ENCODE results near the gene ZNF385B. TPM values are rescaled to one million over a fixed set of nuclear protein-coding genes. Genes with fewer than 3 reads are reported as not detected.

The ZNF385B gene
- total RNA-seq, 4 donors from 2014 or later: 2.2 to 5.0 (median 4.0) TPM

- intact Hi-C loops (cut with DNase I): no loop called here
- Histone ChIP-seq H3K27me3 (peaks cover 0 to 21% (median 0%) of the 10 kb centered on the region in 4 donors), H3K27ac (replicated peaks in 1 of 4) (peak overlapping the region; percentile 79 to 86 (median 82)), H3K4me1 (peaks cover 7 to 44% (median 35%) of the 10 kb centered on the region in 4 donors), H3K36me3 (no peaks in the 10 kb centered on the region), H3K9me3 (no peaks in the 10 kb centered on the region), H3K4me3 (peak overlapping the region; percentile 67 to 79 (median 70))
- no peak for DNase-seq (ENCODE audit: extremely low spot score)
- WGBS: 17% methylated on average over 25 of the region's 34 CpGs
- TF ChIP-seq POLR2AphosphoS5 (IDR thresholded peaks at IDR 0.05) (no peak), POLR2A (IDR thresholded peaks at IDR 0.05; ENCODE audit: low read depth) (no peak), EP300 (IDR thresholded peaks at IDR 0.05) (no peak)
- TF ChIP-seq, protein P1, sequence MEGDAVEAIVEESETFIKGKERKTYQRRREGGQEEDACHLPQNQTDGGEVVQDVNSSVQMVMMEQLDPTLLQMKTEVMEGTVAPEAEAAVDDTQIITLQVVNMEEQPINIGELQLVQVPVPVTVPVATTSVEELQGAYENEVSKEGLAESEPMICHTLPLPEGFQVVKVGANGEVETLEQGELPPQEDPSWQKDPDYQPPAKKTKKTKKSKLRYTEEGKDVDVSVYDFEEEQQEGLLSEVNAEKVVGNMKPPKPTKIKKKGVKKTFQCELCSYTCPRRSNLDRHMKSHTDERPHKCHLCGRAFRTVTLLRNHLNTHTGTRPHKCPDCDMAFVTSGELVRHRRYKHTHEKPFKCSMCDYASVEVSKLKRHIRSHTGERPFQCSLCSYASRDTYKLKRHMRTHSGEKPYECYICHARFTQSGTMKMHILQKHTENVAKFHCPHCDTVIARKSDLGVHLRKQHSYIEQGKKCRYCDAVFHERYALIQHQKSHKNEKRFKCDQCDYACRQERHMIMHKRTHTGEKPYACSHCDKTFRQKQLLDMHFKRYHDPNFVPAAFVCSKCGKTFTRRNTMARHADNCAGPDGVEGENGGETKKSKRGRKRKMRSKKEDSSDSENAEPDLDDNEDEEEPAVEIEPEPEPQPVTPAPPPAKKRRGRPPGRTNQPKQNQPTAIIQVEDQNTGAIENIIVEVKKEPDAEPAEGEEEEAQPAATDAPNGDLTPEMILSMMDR (IDR thresholded peaks at IDR 0.05): no peak
Observed at GRCh38 chr2:179860255-179861026, 971 bp downstream of the ZNF385B start.

- 72% methylated on average over 1 of the region's 1 CpG for WGBS
- Histone ChIP-seq H3K4me3 (peak overlapping the region; percentile 67 to 79 (median 70)), H3K4me1 (peaks cover 7 to 45% (median 37%) of the 10 kb centered on the region in 4 donors), H3K36me3 (no peaks in the 10 kb centered on the region), H3K27me3 (peaks cover 0 to 21% (median 0%) of the 10 kb centered on the region in 4 donors), H3K27ac (replicated peaks in 1 of 4) (peak overlapping the region; percentile 79 to 86 (median 82)), H3K9me3 (no peaks in the 10 kb centered on the region)
- intact Hi-C loops (cut with DNase I): no loop called here
- no peak for TF ChIP-seq POLR2A (IDR thresholded peaks at IDR 0.05; ENCODE audit: low read depth)
- TF ChIP-seq POLR2AphosphoS5 (IDR thresholded peaks at IDR 0.05): no peak
- DNase-seq (ENCODE audit: extremely low spot score): no peak
Observed at GRCh38 chr2:179859523-179859922, 1.9 kb downstream of the ZNF385B start.

- peaks cover 0 to 21% (median 0%) of the 10 kb centered on the region in 4 donors for H3K27me3 ChIP-seq
- H3K4me1 ChIP-seq: peaks cover 7 to 42% (median 32%) of the 10 kb centered on the region in 4 donors
- H3K27ac ChIP-seq (replicated peaks in 1 of 4): peak overlapping the region in 3 of 4 donors; percentile 7 to 39 (median 22)
- no peaks in the 10 kb centered on the region for H3K36me3 ChIP-seq
- no peak overlapping the region for H3K4me3 ChIP-seq
- no peak for DNase-seq (ENCODE audit: extremely low spot score)
- intact Hi-C loops (cut with DNase I): no loop called here
- 57% methylated on average over 4 of the region's 4 CpGs for WGBS
- TF ChIP-seq POLR2A (IDR thresholded peaks at IDR 0.05; ENCODE audit: low read depth): no peak
- TF ChIP-seq POLR2AphosphoS5 (IDR thresholded peaks at IDR 0.05): no peak
- TF ChIP-seq EP300 (IDR thresholded peaks at IDR 0.05): no peak
- TF ChIP-seq, protein P1 (IDR thresholded peaks at IDR 0.05): no peak
- no peaks in the 10 kb centered on the region for H3K9me3 ChIP-seq
Observed at GRCh38 chr2:179857236-179857635, 4.2 kb downstream of the ZNF385B start.

DNA sequence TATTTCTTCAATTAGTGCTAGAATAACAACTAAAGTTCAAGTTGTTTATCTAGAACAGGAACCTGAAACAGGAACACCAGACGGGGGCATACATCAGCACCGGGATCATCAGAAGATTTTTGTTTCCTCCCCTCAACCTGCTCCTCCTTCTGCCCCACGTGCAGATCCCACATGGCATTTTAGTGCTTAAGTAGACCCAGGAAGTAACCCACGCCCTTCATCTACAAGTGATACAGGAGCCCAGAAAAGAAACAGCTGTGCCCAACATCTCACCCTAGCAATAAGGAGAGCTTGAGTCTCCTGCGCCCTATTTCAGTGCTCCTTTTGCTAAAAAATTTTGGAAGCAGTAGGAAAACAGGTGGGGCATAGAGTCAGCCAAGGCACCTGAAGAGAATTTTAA, 5.2 kb downstream of the ZNF385B start:
- Histone ChIP-seq H3K27me3 (peaks cover 0 to 12% (median 0%) of the 10 kb centered on the region in 4 donors), H3K4me3 (no peak overlapping the region), H3K4me1 (peaks cover 3 to 34% (median 24%) of the 10 kb centered on the region in 4 donors), H3K9me3 (no peaks in the 10 kb centered on the region), H3K36me3 (no peaks in the 10 kb centered on the region), H3K27ac (replicated peaks in 1 of 4) (peak overlapping the region in 2 of 4 donors; percentile 7 to 30)
- no peak for DNase-seq (ENCODE audit: extremely low spot score)
- WGBS: 51% methylated on average over 5 of the region's 5 CpGs
- intact Hi-C loops (cut with DNase I): no loop called here
- TF ChIP-seq, protein P1 (IDR thresholded peaks at IDR 0.05): no peak
- TF ChIP-seq EP300 (IDR thresholded peaks at IDR 0.05): no peak
- no peak for TF ChIP-seq POLR2AphosphoS5 (IDR thresholded peaks at IDR 0.05)
- no peak for TF ChIP-seq POLR2A (IDR thresholded peaks at IDR 0.05; ENCODE audit: low read depth)

GRCh38 chr2:179855673-179856072, 5.7 kb downstream of the ZNF385B start:
- no peaks in the 10 kb centered on the region for H3K36me3 ChIP-seq
- TF ChIP-seq, protein P1 (IDR thresholded peaks at IDR 0.05): no peak
- TF ChIP-seq POLR2AphosphoS5 (IDR thresholded peaks at IDR 0.05) (no peak), POLR2A (IDR thresholded peaks at IDR 0.05; ENCODE audit: low read depth) (no peak), EP300 (IDR thresholded peaks at IDR 0.05) (no peak)
- WGBS: 92% methylated on average over 1 of the region's 1 CpG
- no peak overlapping the region for H3K4me3 ChIP-seq
- no peaks in the 10 kb centered on the region for H3K9me3 ChIP-seq
- H3K27me3 ChIP-seq: peaks cover 0 to 7% (median 0%) of the 10 kb centered on the region in 4 donors
- intact Hi-C loops (cut with DNase I): no loop called here
- no peak for DNase-seq (ENCODE audit: extremely low spot score)
- peak overlapping the region in 2 of 4 donors; percentile 7 to 30 for H3K27ac ChIP-seq (replicated peaks in 1 of 4)
- H3K4me1 ChIP-seq: peaks cover 3 to 28% (median 19%) of the 10 kb centered on the region in 4 donors

All from esophagus muscularis mucosa (tissue), 4 donors.